ENCODE data around the gene ELF4. TPM values are rescaled to one million over a fixed set of nuclear protein-coding genes. Genes with fewer than 3 reads are reported as not detected.

The ELF4 gene
- total RNA-seq, 6 experiments from 2014 or later = 0.80 to 2.8 (median 1.6) TPM

GRCh38 chrX:130097507-130098209, 12.6 kb downstream of the ELF4 start:
- DNase-seq = no peak

GRCh38 chrX:130095249-130096030, 14.9 kb downstream of the ELF4 start:
- TF ChIP-seq POLR2A (IDR thresholded peaks at IDR 0.05) (no peak), CTCF (IDR thresholded peaks at IDR 0.05) (no peak)
- ATAC-seq (no peak), DNase-seq (no peak)
- H3K27me3 ChIP-seq = no peaks in the 10 kb centered on the region
- H3K9me3 ChIP-seq = no peaks in the 10 kb centered on the region
- no peaks in the 10 kb centered on the region for H3K36me3 ChIP-seq
- H3K4me3 ChIP-seq = no peak overlapping the region
- intact Hi-C loops (cut with DNase I) = no loop called here
- no peak overlapping the region for H3K27ac ChIP-seq
- WGBS (ENCODE audit: insufficient coverage, low coverage, low lambda C conversion rate, missing lambda C conversion rate) = 81% methylated on average over 5 of the region's 6 CpGs
- no peaks in the 10 kb centered on the region for H3K4me1 ChIP-seq

More at GRCh38 chrX:130097507-130098209, 12.6 kb downstream of the ELF4 start:
- Histone ChIP-seq H3K36me3 (no peaks in the 10 kb centered on the region), H3K9me3 (no peaks in the 10 kb centered on the region), H3K4me3 (no peak overlapping the region), H3K27me3 (no peaks in the 10 kb centered on the region), H3K27ac (no peak overlapping the region), H3K4me1 (no peaks in the 10 kb centered on the region)
- TF ChIP-seq CTCF (IDR thresholded peaks at IDR 0.05) (no peak), POLR2A (IDR thresholded peaks at IDR 0.05) (no peak)
- intact Hi-C loops (cut with DNase I) = no loop called here
- WGBS (ENCODE audit: insufficient coverage, low coverage, low lambda C conversion rate, missing lambda C conversion rate) = 61% methylated on average over 7 of the region's 14 CpGs
- ATAC-seq = peak in 2 of 4 donors; percentile 13 to 35

GRCh38 chrX:130094696-130095095, 15.6 kb downstream of the ELF4 start:
- no peaks in the 10 kb centered on the region for H3K9me3 ChIP-seq
- ATAC-seq (no peak), DNase-seq (no peak)
- H3K4me3 ChIP-seq = no peak overlapping the region
- H3K27ac ChIP-seq = no peak overlapping the region
- intact Hi-C loops (cut with DNase I) = no loop called here
- WGBS (ENCODE audit: insufficient coverage, low coverage, low lambda C conversion rate, missing lambda C conversion rate) = 30% methylated on average over 3 of the region's 8 CpGs
- no peaks in the 10 kb centered on the region for H3K27me3 ChIP-seq
- H3K36me3 ChIP-seq = no peaks in the 10 kb centered on the region
- H3K4me1 ChIP-seq = no peaks in the 10 kb centered on the region
- TF ChIP-seq POLR2A (IDR thresholded peaks at IDR 0.05) (no peak), CTCF (IDR thresholded peaks at IDR 0.05) (no peak)

- ATAC-seq (no peak), DNase-seq (no peak)
- Histone ChIP-seq H3K9me3 (no peaks in the 10 kb centered on the region), H3K27me3 (no peaks in the 10 kb centered on the region), H3K4me3 (no peak overlapping the region), H3K36me3 (no peaks in the 10 kb centered on the region), H3K4me1 (no peaks in the 10 kb centered on the region), H3K27ac (no peak overlapping the region)
- WGBS (ENCODE audit: insufficient coverage, low coverage, low lambda C conversion rate, missing lambda C conversion rate) = 75% methylated on average over 1 of the region's 2 CpGs
- intact Hi-C loops (cut with DNase I) = no loop called here
- TF ChIP-seq POLR2A (IDR thresholded peaks at IDR 0.05) (no peak), CTCF (IDR thresholded peaks at IDR 0.05) (no peak)
These were observed 17.0 kb downstream of the ELF4 start for GRCh38 chrX:130093271-130093670.

Data from right lobe of liver (tissue), 6 donors.